ENCODE results near the gene CMYA5.

DNA sequence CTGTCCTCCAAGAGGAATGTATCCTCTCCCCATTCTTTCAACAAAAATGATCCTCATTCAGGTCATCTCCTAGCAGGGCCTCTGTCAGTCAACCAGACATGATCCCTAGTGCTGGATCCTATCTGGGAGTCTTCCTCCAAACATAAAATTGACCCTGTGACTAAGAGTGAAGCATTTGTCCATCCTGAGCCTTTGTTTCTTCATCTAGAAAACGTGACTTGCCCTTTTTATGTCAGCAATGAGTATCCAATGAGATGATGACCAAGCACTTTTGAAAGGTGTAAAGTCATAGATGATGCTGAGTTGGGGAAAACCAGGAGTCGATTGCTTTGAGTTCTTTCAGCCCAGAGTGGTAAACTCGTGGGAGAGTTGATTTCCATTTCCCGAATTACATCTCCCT lies 143.3 kb downstream of the CMYA5 start:
- TF ChIP-seq, protein P1, sequence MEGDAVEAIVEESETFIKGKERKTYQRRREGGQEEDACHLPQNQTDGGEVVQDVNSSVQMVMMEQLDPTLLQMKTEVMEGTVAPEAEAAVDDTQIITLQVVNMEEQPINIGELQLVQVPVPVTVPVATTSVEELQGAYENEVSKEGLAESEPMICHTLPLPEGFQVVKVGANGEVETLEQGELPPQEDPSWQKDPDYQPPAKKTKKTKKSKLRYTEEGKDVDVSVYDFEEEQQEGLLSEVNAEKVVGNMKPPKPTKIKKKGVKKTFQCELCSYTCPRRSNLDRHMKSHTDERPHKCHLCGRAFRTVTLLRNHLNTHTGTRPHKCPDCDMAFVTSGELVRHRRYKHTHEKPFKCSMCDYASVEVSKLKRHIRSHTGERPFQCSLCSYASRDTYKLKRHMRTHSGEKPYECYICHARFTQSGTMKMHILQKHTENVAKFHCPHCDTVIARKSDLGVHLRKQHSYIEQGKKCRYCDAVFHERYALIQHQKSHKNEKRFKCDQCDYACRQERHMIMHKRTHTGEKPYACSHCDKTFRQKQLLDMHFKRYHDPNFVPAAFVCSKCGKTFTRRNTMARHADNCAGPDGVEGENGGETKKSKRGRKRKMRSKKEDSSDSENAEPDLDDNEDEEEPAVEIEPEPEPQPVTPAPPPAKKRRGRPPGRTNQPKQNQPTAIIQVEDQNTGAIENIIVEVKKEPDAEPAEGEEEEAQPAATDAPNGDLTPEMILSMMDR (IDR thresholded peaks at IDR 0.05 in 2 of 3, conservative IDR thresholded peaks at IDR 0.05 in 1 of 3; ENCODE audit: borderline replicate concordance in 1 of 3, insufficient read depth in 1 of 3, low read depth in 2 of 3, low read length in 2 of 3): no peak
- TF ChIP-seq, protein P2, sequence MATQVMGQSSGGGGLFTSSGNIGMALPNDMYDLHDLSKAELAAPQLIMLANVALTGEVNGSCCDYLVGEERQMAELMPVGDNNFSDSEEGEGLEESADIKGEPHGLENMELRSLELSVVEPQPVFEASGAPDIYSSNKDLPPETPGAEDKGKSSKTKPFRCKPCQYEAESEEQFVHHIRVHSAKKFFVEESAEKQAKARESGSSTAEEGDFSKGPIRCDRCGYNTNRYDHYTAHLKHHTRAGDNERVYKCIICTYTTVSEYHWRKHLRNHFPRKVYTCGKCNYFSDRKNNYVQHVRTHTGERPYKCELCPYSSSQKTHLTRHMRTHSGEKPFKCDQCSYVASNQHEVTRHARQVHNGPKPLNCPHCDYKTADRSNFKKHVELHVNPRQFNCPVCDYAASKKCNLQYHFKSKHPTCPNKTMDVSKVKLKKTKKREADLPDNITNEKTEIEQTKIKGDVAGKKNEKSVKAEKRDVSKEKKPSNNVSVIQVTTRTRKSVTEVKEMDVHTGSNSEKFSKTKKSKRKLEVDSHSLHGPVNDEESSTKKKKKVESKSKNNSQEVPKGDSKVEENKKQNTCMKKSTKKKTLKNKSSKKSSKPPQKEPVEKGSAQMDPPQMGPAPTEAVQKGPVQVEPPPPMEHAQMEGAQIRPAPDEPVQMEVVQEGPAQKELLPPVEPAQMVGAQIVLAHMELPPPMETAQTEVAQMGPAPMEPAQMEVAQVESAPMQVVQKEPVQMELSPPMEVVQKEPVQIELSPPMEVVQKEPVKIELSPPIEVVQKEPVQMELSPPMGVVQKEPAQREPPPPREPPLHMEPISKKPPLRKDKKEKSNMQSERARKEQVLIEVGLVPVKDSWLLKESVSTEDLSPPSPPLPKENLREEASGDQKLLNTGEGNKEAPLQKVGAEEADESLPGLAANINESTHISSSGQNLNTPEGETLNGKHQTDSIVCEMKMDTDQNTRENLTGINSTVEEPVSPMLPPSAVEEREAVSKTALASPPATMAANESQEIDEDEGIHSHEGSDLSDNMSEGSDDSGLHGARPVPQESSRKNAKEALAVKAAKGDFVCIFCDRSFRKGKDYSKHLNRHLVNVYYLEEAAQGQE (IDR thresholded peaks at IDR 0.05; ENCODE audit: low read depth): no peak
- TF ChIP-seq POLR2AphosphoS5 (IDR thresholded peaks at IDR 0.05; ENCODE audit: low read depth, low read length) (no peak), EZH2phosphoT487 (IDR thresholded peaks at IDR 0.05; ENCODE audit: borderline replicate concordance) (no peak), TCF7L2 (IDR thresholded peaks at IDR 0.05; ENCODE audit: borderline replicate concordance, extremely low read depth, insufficient read depth, insufficient read length) (no peak), ZNF274 (IDR thresholded peaks at IDR 0.05; ENCODE audit: low read depth, low read length) (no peak), EZH2 (IDR thresholded peaks at IDR 0.05) (no peak), YY1 (IDR thresholded peaks at IDR 0.05; ENCODE audit: extremely low read depth, insufficient replicate concordance, low read depth, low read length) (no peak), POLR2A (IDR thresholded peaks at IDR 0.05; ENCODE audit: borderline replicate concordance, extremely low read depth, insufficient read depth, insufficient read length) (no peak)

Data from HCT116 (cell line).